GM21619 (cell line): ENCODE data around the gene SMIM31.

Experiments
- ATAC-seq: cut with Tn5 transposase; IDR thresholded peaks from one replicate; pipeline ENCODE4 v1.9.1; 2021; ENCODE audit not compliant: unreplicated experiment

Gene SMIM31

GRCh38 chr4:164753873-164754488 lies at the start of gene SMIM31:
TSS of gene SMIM31 (plus strand) at chr4:164754131. CDS start at chr4:164770444, 16,313 bp downstream.
- no peak for ATAC-seq

- ATAC-seq, result no peak
Observed at GRCh38 chr4:164706675-164707074, 47.3 kb upstream of the SMIM31 start.

GRCh38 chr4:164716901-164717300 lies 37.0 kb upstream of the SMIM31 start:
- ATAC-seq, result no peak

DNA sequence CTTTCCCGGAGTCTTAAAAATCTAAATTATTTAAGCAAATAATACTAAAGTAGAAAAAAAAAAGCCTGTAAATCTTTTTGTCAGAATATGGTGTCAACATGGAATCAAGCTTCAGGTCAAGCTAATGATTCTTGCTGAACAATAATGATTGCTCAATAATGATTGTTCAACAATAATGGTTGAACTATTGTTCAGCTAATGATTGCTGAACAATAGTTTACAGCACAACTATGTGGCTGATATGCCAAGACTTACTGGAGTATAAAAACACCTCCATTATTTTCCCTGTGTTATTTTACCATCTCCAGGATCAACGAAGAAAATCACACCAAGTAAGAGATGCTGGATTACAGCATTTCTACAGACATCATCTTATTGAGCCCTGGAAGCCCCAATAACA lies 35.1 kb upstream of the SMIM31 start:
- no peak for ATAC-seq

DNA sequence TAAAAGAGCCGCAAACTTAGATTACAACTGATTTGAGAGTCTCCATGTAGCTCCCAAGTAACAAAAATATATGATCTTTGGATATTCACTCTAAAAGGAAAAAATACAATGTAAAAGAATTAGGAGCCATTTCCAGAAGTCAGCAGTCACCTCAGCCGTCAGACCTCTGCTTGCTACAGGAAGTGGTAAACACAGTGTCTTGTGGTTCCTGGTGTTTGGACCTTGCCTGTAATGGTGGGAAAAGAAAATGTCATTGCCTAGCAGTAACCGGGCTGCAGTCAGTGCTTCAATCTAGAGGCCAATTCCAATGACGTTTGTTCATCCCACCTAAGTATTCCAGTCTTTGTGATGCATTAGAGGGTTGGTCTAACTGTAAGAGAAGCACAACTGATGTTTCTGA lies 28.9 kb upstream of the SMIM31 start:
- ATAC-seq, result no peak

DNA sequence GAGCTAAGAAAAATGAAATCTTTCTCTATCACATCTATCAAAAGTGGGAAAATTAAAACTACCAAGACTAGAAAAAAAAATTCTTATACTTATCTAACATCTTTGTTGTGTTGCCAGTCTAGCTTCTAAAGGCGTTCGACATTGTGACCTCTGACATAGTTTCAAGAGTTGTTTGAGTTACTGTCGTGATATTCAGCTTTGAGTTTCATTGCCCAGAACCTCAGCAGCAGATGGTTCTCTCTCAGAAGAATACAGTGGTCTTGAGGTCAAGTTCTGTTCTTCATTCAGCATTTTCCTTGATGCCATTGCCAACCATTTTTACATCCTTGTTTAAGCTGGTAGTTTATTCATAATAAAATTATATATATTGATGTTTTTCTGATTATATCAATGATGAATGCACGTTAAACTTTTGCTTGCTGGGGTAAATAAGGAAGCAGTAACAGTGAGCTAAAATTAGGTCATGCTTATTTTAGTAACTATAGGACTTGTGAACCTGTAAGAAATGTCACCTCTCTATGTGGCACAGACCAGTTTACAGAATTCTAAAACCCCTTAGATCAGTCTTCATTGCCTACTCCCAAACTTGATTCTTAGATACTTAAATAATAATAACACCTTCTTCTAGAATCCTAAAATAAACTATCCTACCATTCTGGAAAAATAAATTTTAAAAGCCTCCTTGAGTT lies 23.1 kb upstream of the SMIM31 start:
- ATAC-seq, result no peak

DNA sequence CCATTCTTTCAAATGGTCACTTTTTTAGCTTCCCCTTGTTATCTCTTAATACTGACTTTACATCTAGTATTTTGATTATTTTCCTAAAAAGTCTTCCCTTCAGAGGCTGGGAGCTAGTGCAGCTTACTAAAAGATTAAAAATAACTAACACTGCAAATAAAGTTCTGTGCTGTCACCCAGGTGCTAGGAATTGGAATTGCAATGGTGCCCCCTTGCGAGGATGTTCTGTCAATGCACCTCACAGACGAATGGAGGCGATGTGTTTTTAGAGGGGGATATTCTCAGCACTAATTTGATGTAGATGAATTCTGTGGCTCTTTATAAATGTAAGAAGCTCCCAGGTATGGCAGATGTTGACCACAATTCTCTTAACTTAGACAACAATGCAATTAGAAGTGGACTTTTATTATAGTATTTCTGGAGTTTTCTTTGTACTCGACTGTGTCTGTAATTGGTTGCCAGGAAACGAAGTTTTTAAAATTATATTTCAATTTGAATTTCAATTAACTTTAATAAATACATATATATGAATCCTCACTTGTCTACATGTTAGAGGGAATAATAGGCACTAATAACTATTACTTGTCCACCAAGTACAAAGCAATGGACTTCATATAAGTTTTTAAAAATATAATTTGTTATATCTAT lies 22.0 kb upstream of the SMIM31 start:
- peak; percentile 73 for ATAC-seq

- no peak for ATAC-seq
Observed at GRCh38 chr4:164734484-164734883, 19.4 kb upstream of the SMIM31 start.

GRCh38 chr4:164748375-164748774 lies 5.6 kb upstream of the SMIM31 start:
- ATAC-seq, result no peak

DNA sequence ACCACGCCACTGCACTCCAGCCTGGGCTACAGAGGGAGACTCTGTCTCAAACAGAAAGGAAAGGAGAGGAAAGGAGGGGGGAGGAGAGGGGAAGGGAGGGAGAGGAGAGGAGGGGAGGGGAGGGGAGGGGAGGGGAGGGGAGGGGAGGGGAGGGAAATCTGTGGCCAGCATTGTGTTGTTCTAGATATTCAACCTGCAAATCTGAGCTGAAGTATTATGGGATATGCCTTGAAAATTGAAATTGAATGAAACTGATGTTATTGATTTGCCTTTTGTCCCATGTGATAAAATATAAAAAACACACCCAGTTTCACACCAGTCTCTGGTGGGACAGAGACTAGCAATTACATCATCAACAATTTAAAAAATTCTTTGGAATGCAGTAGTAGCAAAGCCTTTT lies 1.5 kb downstream of the SMIM31 start:
- no peak for ATAC-seq

DNA sequence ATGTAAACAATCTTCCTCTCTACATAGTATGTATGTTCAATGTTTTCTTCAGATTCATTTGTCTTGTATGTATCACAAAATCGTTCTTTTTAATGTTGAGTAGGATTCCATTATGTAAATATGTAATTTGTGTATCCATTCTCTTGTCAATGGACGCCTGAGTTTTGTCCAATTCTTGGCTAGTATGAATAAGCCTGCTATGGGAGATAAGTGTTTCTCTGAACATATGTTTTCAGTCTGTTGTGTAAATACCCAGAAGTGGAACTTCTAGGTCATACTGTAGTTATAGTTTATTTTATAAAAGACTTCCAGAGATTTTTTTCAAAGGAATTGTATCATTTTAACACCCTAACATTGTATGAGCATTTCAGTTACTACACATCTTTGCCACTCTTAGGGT lies 2.8 kb downstream of the SMIM31 start:
- ATAC-seq, result no peak

DNA sequence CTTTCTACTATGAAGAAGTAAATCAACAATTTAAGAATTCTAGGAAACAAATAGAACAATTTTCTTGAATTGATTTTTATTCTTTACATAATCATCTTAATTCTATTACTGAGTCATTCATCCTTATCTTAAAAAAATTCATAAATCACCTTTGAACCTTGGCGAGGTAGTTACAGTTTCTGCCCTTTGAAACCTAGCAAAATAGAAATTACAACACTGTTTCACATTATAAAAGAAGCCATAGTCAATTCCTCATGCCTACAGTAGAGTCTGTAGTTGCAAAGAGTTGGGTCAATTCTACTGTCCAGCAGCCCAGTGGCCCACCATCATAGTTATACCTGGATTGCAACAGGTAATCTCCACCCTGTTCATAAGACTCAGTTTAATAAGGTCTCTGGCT lies 7.3 kb downstream of the SMIM31 start:
- ATAC-seq, result no peak

GRCh38 chr4:164761746-164762275 lies 7.9 kb downstream of the SMIM31 start:
- ATAC-seq, result no peak

DNA sequence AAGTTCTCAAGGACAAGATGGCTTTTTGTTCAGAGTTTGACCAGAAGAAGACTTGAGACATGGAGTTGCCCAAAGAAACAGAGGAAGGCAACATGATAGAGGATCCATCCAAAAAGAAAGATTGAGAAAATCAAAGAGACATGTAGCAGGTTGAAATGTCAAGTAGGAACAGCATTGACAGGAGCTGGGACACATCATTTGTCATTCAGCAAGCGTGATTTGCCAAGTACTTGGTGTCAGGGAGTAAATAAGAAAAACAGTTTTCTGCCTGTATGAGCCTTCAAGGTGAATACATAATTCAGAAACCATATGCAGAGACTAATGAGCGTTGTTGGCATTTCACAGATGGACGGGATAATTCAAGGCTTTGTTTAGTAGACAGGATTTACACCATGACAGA lies 11.2 kb downstream of the SMIM31 start:
- no peak for ATAC-seq

- no peak for ATAC-seq
Observed at GRCh38 chr4:164765833-164766232, 11.9 kb downstream of the SMIM31 start.

DNA sequence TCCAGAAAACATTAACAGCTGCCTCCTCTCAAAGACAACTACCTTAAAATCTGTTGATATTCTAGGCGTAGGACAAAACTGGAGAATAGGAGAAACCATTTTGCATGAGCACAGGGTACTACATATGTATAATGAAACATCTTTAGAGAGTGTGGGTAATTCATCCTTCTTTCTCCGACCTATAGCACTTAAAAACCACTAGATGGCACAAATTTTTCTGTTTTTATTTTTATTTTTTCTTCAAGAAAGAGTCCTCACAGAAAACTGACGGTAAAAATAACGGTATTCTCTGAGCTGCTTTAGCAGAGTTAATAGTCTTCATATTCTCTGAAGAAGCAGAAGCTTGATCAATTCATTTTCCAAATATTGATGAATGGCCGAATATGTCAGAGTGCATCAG lies 14.6 kb downstream of the SMIM31 start:
- ATAC-seq, result no peak

- ATAC-seq, result no peak
Observed at GRCh38 chr4:164770010-164770724, 16.2 kb downstream of the SMIM31 start.

DNA sequence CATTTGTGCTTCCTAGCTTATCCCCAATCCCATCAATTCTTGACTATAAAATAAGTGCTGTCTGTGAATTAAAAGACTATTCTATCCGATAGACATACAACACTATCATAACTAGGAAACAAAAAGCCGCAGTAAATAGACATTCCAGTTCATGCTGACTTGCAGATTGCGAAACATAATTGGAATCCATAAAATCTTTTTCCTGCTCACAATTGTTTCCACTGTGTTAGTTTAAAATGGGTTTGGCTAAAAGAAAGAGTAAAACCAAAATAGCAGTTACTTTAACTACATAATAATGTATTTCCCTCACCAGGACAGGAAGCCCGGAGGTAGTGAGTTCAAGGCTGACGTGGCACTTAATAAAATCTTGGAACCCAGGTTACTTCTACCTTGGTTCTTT lies 17.2 kb downstream of the SMIM31 start:
- no peak for ATAC-seq

- ATAC-seq, result no peak
Observed at GRCh38 chr4:164772076-164772475, 18.1 kb downstream of the SMIM31 start.

- ATAC-seq, result no peak
Observed at GRCh38 chr4:164779080-164779479, 25.1 kb downstream of the SMIM31 start.

GRCh38 chr4:164779811-164780216 lies 25.9 kb downstream of the SMIM31 start:
- no peak for ATAC-seq
